SK-N-SH treated with all-trans-retinoic acid at 6 μM for 48 hours (cell line): ENCODE results near the gene KLHL6.

ENCODE experiments used
- ATAC-seq: fragments of 200-7000 bp; cut with Tn5 transposase; 3 replicates; pipeline ENCODE4 v1.9.1; 2020; ENCODE audit warnings: mild to moderate bottlenecking, moderate library complexity
- ARNTL ChIP-seq: fragments of 450-650 bp; formaldehyde crosslinking; IDR thresholded peaks from 2 replicates; pipeline ENCODE4 v1.5.0; 2020; ENCODE audit warnings: low read depth, mild to moderate bottlenecking, moderate library complexity, borderline replicate concordance
- BACH2 ChIP-seq: fragments of 250-450 bp; sonication (Bioruptor Pico); IDR thresholded peaks from 2 replicates; pipeline ENCODE4 v1.9.0; 2021; ENCODE audit warnings: mild to moderate bottlenecking, borderline replicate concordance
- CSDC2 ChIP-seq: fragments of 250-450 bp; sonication (Bioruptor Pico); IDR thresholded peaks from 2 replicates; pipeline ENCODE4 v1.5.0; 2020; ENCODE audit warnings: mild to moderate bottlenecking, moderate library complexity
- CSRNP3 ChIP-seq: fragments of 250-450 bp; sonication (Bioruptor Pico); IDR thresholded peaks from 2 replicates; pipeline ENCODE4 v1.5.1; 2021; ENCODE audit warnings: mild to moderate bottlenecking, moderate library complexity
- ESRRG ChIP-seq: fragments of 250-450 bp; sonication (Bioruptor Pico); IDR thresholded peaks from 2 replicates; pipeline ENCODE4 v1.6.1; 2021; ENCODE audit warnings: mild to moderate bottlenecking
- OSR1 ChIP-seq: fragments of 250-450 bp; sonication (Bioruptor Pico); IDR thresholded peaks from 2 replicates; pipeline ENCODE4 v1.8.0; 2022; ENCODE audit warnings: moderate library complexity, mild to moderate bottlenecking, inconsistent platforms
- POU6F1 ChIP-seq: fragments of 250-450 bp; sonication (Bioruptor Pico); IDR thresholded peaks from 2 replicates; pipeline ENCODE4 v1.8.0; 2021; ENCODE audit warnings: low read depth, mild to moderate bottlenecking, moderate library complexity, borderline replicate concordance
- PPARA ChIP-seq: fragments of 250-450 bp; sonication (Bioruptor Pico); IDR thresholded peaks from 2 replicates; pipeline ENCODE4 v1.5.0; 2020; ENCODE audit warnings: mild to moderate bottlenecking, borderline replicate concordance
- RARB ChIP-seq: fragments of 250-450 bp; sonication (Bioruptor Pico); IDR thresholded peaks from 2 replicates; pipeline ENCODE4 v1.8.0; 2021; ENCODE audit warnings: mild to moderate bottlenecking, moderate library complexity
- TCF4 ChIP-seq: fragments of 250-450 bp; sonication (Bioruptor Pico); IDR thresholded peaks from 2 replicates; pipeline ENCODE4 v1.8.0; 2021; ENCODE audit warnings: mild to moderate bottlenecking, moderate library complexity, borderline replicate concordance
- ZFP3 ChIP-seq: fragments of 250-450 bp; sonication (Bioruptor Pico); IDR thresholded peaks from 2 replicates; pipeline ENCODE4 v1.5.0; 2020; ENCODE audit warnings: mild to moderate bottlenecking, moderate library complexity
- ZFP30 ChIP-seq: fragments of 450-650 bp; formaldehyde crosslinking; IDR thresholded peaks from 2 replicates; pipeline ENCODE4 v1.5.0; 2022; ENCODE audit warnings: mild to moderate bottlenecking, moderate library complexity
- ZNF565 ChIP-seq: fragments of 450-650 bp; formaldehyde crosslinking; conservative IDR thresholded peaks from 2 replicates; pipeline ENCODE4 v1.5.0; 2020; ENCODE audit warnings: low read depth, mild to moderate bottlenecking, moderate library complexity
- ZNF70 ChIP-seq: fragments of 450-650 bp; formaldehyde crosslinking; IDR thresholded peaks from 2 replicates; pipeline ENCODE4 v1.5.0; 2020; ENCODE audit warnings: mild to moderate bottlenecking, moderate library complexity
- ZNF8 ChIP-seq: fragments of 450-650 bp; formaldehyde crosslinking; IDR thresholded peaks from 2 replicates; pipeline ENCODE4 v1.5.0; 2020; ENCODE audit warnings: mild to moderate bottlenecking, moderate library complexity
- TF ChIP-seq, protein P1 (sequence below): fragments of 250-450 bp; sonication (Bioruptor Pico); IDR thresholded peaks from 2 replicates; pipeline ENCODE4 v1.8.0; 2020; ENCODE audit warnings: mild to moderate bottlenecking, moderate library complexity, borderline replicate concordance
- TF ChIP-seq, protein P2 (sequence below): fragments of 250-450 bp; sonication (Bioruptor Pico); IDR thresholded peaks from 2 replicates; pipeline ENCODE4 v1.5.0; 2020; ENCODE audit warnings: mild to moderate bottlenecking, moderate library complexity

The KLHL6 gene

DNA sequence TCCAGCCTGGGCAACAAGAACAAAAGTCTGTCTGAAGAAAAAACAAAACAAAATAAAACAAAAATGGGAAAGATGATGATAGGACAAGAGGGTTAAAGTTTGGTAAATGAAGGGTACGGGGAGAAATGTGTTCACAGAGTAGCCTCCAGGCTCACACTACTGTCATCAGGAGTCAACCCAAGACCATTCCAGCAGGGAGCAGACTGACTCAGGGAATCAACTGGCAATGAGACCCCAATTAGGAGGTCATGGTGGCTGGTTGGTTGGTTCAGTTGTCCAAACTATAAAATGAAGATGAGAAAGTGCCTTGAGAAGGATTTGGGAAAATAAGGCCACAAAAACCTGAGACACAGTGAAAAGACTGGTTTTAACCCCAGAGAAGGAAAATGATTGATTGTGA, 51.8 kb downstream of the KLHL6 start:
- no peak for TF ChIP-seq OSR1
- no peak for TF ChIP-seq ESRRG (CRISPR knock-in tag)
- no peak for TF ChIP-seq ZFP30 (CRISPR knock-in tag)
- no peak for TF ChIP-seq BACH2 (CRISPR knock-in tag)
- TF ChIP-seq, protein P1, sequence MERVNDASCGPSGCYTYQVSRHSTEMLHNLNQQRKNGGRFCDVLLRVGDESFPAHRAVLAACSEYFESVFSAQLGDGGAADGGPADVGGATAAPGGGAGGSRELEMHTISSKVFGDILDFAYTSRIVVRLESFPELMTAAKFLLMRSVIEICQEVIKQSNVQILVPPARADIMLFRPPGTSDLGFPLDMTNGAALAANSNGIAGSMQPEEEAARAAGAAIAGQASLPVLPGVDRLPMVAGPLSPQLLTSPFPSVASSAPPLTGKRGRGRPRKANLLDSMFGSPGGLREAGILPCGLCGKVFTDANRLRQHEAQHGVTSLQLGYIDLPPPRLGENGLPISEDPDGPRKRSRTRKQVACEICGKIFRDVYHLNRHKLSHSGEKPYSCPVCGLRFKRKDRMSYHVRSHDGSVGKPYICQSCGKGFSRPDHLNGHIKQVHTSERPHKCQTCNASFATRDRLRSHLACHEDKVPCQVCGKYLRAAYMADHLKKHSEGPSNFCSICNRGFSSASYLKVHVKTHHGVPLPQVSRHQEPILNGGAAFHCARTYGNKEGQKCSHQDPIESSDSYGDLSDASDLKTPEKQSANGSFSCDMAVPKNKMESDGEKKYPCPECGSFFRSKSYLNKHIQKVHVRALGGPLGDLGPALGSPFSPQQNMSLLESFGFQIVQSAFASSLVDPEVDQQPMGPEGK (CRISPR knock-in tag) = no peak
- ATAC-seq = no peak

DNA sequence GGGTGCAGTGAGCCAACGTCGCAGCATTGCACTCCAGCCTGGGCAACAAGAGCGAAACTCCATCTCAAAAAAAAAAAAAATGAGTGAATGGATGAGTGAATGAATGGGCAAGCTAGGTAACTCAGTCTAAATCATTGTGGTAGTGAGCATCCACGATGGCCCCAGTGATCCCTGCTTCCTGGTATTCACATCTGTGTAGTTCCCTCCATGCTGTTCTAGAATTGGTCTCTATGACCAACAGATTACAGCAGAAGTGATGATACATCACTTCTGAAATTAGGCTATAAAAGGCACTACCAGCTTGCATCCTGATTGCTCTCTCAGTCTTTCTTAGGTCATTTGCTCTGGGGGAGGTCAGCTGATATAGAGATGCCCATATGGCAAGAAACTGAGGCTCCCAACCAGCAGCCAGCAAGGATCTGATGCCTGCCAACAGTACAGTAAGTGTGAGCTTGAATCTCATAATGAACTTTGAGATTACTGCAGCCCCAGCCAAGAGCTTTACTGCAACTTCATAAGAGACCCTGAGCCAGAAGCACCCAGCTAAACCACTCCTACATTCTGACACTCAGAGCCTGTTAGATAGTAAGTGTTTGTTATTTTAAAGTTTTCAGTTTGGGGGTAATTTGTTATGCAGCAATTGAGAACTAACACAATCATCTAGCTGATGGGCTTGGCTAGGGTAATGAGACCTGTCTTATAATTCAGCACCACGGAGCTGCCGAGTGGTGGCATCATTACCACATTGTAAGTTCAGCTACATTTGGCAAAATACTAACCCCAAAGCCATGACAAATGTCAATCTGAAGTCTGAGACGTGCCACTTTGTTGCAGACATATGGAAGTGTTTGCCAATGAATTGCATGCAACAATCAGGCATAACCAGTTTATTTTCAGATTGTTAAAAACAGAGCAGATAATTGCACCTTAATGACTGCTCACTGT, 53.0 kb downstream of the KLHL6 start:
- peak; percentile 61 for ATAC-seq
- TF ChIP-seq, protein P2, sequence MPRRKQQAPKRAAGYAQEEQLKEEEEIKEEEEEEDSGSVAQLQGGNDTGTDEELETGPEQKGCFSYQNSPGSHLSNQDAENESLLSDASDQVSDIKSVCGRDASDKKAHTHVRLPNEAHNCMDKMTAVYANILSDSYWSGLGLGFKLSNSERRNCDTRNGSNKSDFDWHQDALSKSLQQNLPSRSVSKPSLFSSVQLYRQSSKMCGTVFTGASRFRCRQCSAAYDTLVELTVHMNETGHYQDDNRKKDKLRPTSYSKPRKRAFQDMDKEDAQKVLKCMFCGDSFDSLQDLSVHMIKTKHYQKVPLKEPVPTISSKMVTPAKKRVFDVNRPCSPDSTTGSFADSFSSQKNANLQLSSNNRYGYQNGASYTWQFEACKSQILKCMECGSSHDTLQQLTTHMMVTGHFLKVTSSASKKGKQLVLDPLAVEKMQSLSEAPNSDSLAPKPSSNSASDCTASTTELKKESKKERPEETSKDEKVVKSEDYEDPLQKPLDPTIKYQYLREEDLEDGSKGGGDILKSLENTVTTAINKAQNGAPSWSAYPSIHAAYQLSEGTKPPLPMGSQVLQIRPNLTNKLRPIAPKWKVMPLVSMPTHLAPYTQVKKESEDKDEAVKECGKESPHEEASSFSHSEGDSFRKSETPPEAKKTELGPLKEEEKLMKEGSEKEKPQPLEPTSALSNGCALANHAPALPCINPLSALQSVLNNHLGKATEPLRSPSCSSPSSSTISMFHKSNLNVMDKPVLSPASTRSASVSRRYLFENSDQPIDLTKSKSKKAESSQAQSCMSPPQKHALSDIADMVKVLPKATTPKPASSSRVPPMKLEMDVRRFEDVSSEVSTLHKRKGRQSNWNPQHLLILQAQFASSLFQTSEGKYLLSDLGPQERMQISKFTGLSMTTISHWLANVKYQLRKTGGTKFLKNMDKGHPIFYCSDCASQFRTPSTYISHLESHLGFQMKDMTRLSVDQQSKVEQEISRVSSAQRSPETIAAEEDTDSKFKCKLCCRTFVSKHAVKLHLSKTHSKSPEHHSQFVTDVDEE (CRISPR knock-in tag) = no peak
- TF ChIP-seq OSR1 = no peak
- TF ChIP-seq, protein P1 (CRISPR knock-in tag) = no peak
- no peak for TF ChIP-seq ARNTL (CRISPR knock-in tag)
- no peak for TF ChIP-seq ZNF70 (CRISPR knock-in tag)
- TF ChIP-seq ZFP3 (CRISPR knock-in tag) = no peak

GRCh38 chr3:183500981-183501704, 54.4 kb downstream of the KLHL6 start:
- TF ChIP-seq CSRNP3 (no peak), POU6F1 (CRISPR knock-in tag) (no peak), RARB (CRISPR knock-in tag) (no peak), PPARA (CRISPR knock-in tag) (no peak), ZFP30 (CRISPR knock-in tag) (no peak), BACH2 (CRISPR knock-in tag) (no peak), ZNF565 (CRISPR knock-in tag) (no peak), ZNF70 (CRISPR knock-in tag) (no peak), OSR1 (no peak), CSDC2 (CRISPR knock-in tag) (no peak), ZNF8 (CRISPR knock-in tag) (no peak), TCF4 (CRISPR knock-in tag) (no peak)
- no peak for ATAC-seq
